Motor neuron (in vitro differentiated cells): ENCODE results near the gene WDR19. TPM values are rescaled to one million over a fixed set of nuclear protein-coding genes. Genes with fewer than 3 reads are reported as not detected.
"Not testable (repeated sequence)": the region's sequence is repeated elsewhere in the genome, so short reads cannot be mapped to it uniquely, and the experiment has no call there.

ENCODE experiments used
- ATAC-seq, 8 experiments: fragments of 200-7000 bp; cut with Tn5 transposase; replicated peaks in 6 of 8; 2 replicates each; pipeline ENCODE4 v1.8.0; 2021; ENCODE audit warnings: mild to moderate bottlenecking in 8 of 8, moderate library complexity in 8 of 8
- H3K27ac ChIP-seq, 2 donors: fragments of 250-450 bp; sonication (Bioruptor Pico); 2 replicates each; pipeline ENCODE4 v1.9.0; 2021; ENCODE audit warnings: antibody characterized with exemption in 2 of 2, mild to moderate bottlenecking in 2 of 2, moderate library complexity in 1 of 2
- H3K4me1 ChIP-seq, 2 donors: fragments of 250-450 bp; sonication (Bioruptor Pico); replicated peaks in 1 of 2; 2 replicates each; pipeline ENCODE4 v1.6.1; 2021; ENCODE audit warnings: antibody characterized with exemption in 2 of 2, mild to moderate bottlenecking in 2 of 2, moderate library complexity in 1 of 2
- H3K4me3 ChIP-seq, 5 donors: fragments of 250-450 bp; sonication (Bioruptor Pico); 2 replicates each; pipeline ENCODE4 v1.9.0; 2021; ENCODE audit warnings: antibody characterized with exemption in 5 of 5, mild to moderate bottlenecking in 5 of 5, moderate library complexity in 4 of 5
- WGBS, 10 experiments: fragments of 450-650 bp; shearing (Covaris generic); methylation state at CpG; one replicate each; pipeline ENCODE4 v1.0.0; 2022; 5-methylcytosine and 5-hydroxymethylcytosine counted together
- in situ Hi-C, 9 experiments: fragments of 400-800 bp; cut with MboI; loops; one replicate each; pipeline ENCODE4 v1.15.0; 2021; ENCODE audit warnings: low sequenced_read_pairs in 9 of 9, low pct_unique_long_range_greater_than_20kb in 2 of 9; ENCODE audit not compliant: unreplicated experiment in 9 of 9
- total RNA-seq, 8 experiments: library from RNA; unstranded; fragments of 300-600 nt; gene quantifications; 2 replicates each; pipeline versions ENCODE4 v1.2.3 to v1.2.4, GENCODE V29; 2022

Gene WDR19
- 10 to 100 TPM; 22.9 to 64.2 (median 33.8) TPM for total RNA-seq

GRCh38 chr4:39181905-39182638, at the start of gene WDR19:
Gene WDR19 (plus strand): TSS chr4:39182529. CDS start chr4:39182558, 29 bp downstream.
- in situ Hi-C loops, result no loop called here
- Histone ChIP-seq H3K27ac (peak within 1 kb of the TSS; percentile 26 to 60), H3K4me1 (peaks cover 0 to 11% of the 10 kb centered on the region in 2 donors), H3K4me3 (peak within 1 kb of the TSS; percentile 52 to 69 (median 59))
- ATAC-seq, result peak; percentile 96 to 98 (median 98)
- 0 to 4% (median 0%) methylated on average over 1 to 30 of the region's 48 CpGs for WGBS, 10 experiments

DNA sequence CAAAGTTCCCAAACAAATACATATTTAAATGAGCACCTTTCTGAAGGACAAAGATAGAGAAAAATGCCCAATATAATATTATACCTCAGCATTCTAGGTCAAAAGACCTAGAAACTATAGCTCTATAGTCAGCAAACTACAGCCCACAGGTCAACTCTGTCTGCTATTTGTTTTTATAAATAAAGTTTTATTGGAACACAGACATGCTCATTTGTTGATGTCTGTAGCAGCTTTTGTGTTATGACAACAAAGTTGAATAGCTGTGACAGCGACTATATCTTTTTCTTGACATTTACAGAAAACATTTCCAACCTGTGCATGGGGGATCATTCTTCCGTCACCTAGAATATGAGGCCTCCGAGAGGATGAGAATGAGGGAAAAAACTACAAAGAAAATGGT, 48.7 kb upstream of the WDR19 start:
- no peak overlapping the region for H3K4me3 ChIP-seq
- 73 to 100% (median 94%) methylated on average over 1 to 3 of the region's 3 CpGs for WGBS, 10 experiments
- peaks cover 14 to 15% of the 10 kb centered on the region in 2 donors for H3K4me1 ChIP-seq
- ATAC-seq, result no peak
- no peak overlapping the region for H3K27ac ChIP-seq
- in situ Hi-C loops, result loop anchor here in 6 of 9 experiments (10.0 to 25.0 kb wide), 4 partner anchors 196 to 246 kb away; no protein-coding TSS in a partner anchor

DNA sequence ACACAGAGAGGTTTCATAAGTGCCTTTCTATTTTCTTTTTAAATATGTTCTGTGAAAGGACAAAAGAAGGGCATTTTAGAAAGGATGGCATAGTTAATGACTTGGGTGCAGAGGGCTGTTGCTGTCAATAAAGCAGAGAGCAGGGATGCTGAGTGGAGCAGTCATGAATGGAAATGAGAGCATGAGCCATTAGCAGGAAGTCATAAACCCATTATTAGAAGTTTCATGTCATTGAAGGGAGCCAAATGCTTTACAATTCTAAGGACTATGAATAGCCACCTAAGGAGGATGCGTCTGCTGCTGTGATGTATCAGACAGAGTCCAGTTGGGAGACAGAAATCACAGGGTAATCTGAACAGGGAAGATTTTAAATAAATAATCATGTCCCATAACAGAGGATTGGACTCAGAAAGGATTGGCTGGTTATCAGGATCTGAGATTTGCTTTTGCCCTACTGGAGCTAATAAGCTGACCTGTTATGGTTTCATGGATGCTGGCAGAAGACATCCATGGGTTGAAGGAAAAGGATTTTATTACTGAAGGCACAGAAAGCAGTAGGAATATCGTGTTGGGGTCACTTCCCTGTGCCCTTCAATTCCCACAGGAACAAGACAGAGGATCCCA, 47.5 kb upstream of the WDR19 start:
- Histone ChIP-seq H3K27ac (peak overlapping the region; percentile 87), H3K4me3 (peak overlapping the region in 3 of 5 donors; percentile 11 to 20 (median 19)), H3K4me1 (peaks cover 14 to 15% of the 10 kb centered on the region in 2 donors)
- in situ Hi-C loops, result loop anchor here in 6 of 9 experiments (10.0 to 25.0 kb wide), 4 partner anchors 197 to 247 kb away; no protein-coding TSS in a partner anchor
- 10 to 33% (median 13%) methylated on average over 1 to 2 of the region's 2 CpGs; no CpG with 5 or more reads in 5 of the 10 experiments for WGBS, 10 experiments
- ATAC-seq, result peak in 7 of 8 experiments; percentile 16 to 82 (median 70)

GRCh38 chr4:39138227-39138626, 44.1 kb upstream of the WDR19 start:
- in situ Hi-C loops, result loop anchor here in 6 of 9 experiments (10.0 to 25.0 kb wide), 4 partner anchors 201 to 251 kb away; no protein-coding TSS in a partner anchor

GRCh38 chr4:39146211-39146610, 36.1 kb upstream of the WDR19 start:
- H3K4me1 ChIP-seq, result peaks cover 2 to 19% of the 10 kb centered on the region in 2 donors
- no peak overlapping the region for H3K4me3 ChIP-seq
- in situ Hi-C loops, result loop anchor here in 4 of 9 experiments (25.0 kb wide), 3 partner anchors 209 to 259 kb away; no protein-coding TSS in a partner anchor
- 20 to 100% (median 80%) methylated on average over 1 of the region's 1 CpG; no CpG with 5 or more reads in 3 of the 10 experiments for WGBS, 10 experiments
- peak in 1 of 8 experiments; percentile 16 for ATAC-seq
- H3K27ac ChIP-seq, result no peak overlapping the region

More at GRCh38 chr4:39138227-39138626, 44.1 kb upstream of the WDR19 start:
- not testable (repeated sequence) for ATAC-seq, H3K27ac ChIP-seq, H3K4me3 ChIP-seq
- 50 to 100% (median 75%) methylated on average over 1 to 3 of the region's 3 CpGs; no CpG with 5 or more reads in 1 of the 10 experiments for WGBS, 10 experiments
- peaks cover 14 to 15% of the 10 kb centered on the region in 2 donors for H3K4me1 ChIP-seq

DNA sequence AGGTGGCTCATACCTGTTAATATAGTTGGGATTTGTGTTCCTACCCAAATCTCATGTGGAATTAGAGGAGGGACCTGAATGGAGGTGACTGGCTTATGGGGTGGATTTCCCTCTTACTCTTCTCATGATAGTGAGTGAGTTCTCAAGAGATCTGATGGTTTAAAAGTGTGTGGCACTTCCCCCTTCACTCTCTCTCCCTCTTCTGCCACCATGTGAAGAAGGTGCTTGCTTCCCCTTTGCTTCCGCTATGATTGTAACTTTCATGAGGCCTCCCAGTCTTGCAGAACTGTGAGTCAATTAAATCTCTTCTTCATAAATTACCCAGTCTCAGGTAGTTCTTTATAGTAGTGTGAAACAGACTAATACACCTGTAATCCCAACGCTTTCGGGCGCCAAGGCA, 28.3 kb upstream of the WDR19 start:
- no peak for ATAC-seq
- in situ Hi-C loops, result no loop called here
- Histone ChIP-seq H3K4me1 (peaks cover 0 to 6% of the 10 kb centered on the region in 2 donors), H3K4me3 (no peak overlapping the region), H3K27ac (no peak overlapping the region)
- 83 to 100% (median 90%) methylated on average over 1 to 3 of the region's 4 CpGs; no CpG with 5 or more reads in 4 of the 10 experiments for WGBS, 10 experiments

GRCh38 chr4:39157520-39157919, 24.8 kb upstream of the WDR19 start:
- in situ Hi-C loops, result no loop called here
- Histone ChIP-seq H3K4me1 (no peaks in the 10 kb centered on the region), H3K27ac (no peak overlapping the region), H3K4me3 (no peak overlapping the region)
- ATAC-seq, result no peak
- 73 to 100% (median 92%) methylated on average over 1 to 2 of the region's 2 CpGs; no CpG with 5 or more reads in 3 of the 10 experiments for WGBS, 10 experiments

GRCh38 chr4:39166177-39166576, 16.2 kb upstream of the WDR19 start:
- no peak overlapping the region for H3K4me3 ChIP-seq
- ATAC-seq, result no peak
- no peak overlapping the region for H3K27ac ChIP-seq
- WGBS, 10 experiments, result 13 to 70% (median 50%) methylated on average over 1 to 3 of the region's 3 CpGs; no CpG with 5 or more reads in 1 of the 10 experiments
- H3K4me1 ChIP-seq, result no peaks in the 10 kb centered on the region
- in situ Hi-C loops, result no loop called here

GRCh38 chr4:39166669-39167068, 15.7 kb upstream of the WDR19 start:
- H3K4me3 ChIP-seq, result no peak overlapping the region
- in situ Hi-C loops, result no loop called here
- H3K27ac ChIP-seq, result no peak overlapping the region
- H3K4me1 ChIP-seq, result no peaks in the 10 kb centered on the region
- WGBS, 10 experiments, result 20 to 100% (median 91%) methylated on average over 1 to 7 of the region's 7 CpGs; no CpG with 5 or more reads in 1 of the 10 experiments
- no peak for ATAC-seq

DNA sequence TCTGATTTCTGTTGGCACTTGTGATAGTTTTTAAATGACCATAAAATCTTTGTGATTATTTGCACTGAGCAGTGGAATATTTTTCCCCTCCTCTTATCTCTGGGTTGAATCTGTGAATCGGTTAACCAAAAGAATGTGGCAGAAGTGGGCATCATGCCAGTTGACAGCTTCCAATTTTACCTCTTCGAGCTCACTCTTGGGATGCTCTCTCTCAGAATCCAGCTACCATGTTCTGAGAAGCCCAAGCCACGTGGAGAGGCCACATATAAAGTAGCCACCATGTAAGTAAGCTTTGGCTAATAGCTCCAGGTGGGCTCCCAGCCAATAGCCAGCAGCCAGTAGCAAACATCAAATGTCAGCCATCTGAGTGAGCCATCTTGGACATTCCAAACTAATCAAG, 12.9 kb upstream of the WDR19 start:
- no peak overlapping the region for H3K4me3 ChIP-seq
- no peaks in the 10 kb centered on the region for H3K4me1 ChIP-seq
- ATAC-seq, result no peak
- 0 to 91% (median 67%) methylated on average over 1 to 3 of the region's 3 CpGs; no CpG with 5 or more reads in 2 of the 10 experiments for WGBS, 10 experiments
- in situ Hi-C loops, result no loop called here
- no peak overlapping the region for H3K27ac ChIP-seq

- no peak overlapping the region for H3K27ac ChIP-seq
- in situ Hi-C loops, result no loop called here
- no peak for ATAC-seq
- WGBS, 10 experiments, result 80 to 100% (median 96%) methylated on average over 3 to 11 of the region's 12 CpGs; no CpG with 5 or more reads in 1 of the 10 experiments
- no peak overlapping the region for H3K4me3 ChIP-seq
- H3K4me1 ChIP-seq, result no peaks in the 10 kb centered on the region
Measured at GRCh38 chr4:39170301-39170700, 12.0 kb upstream of the WDR19 start.

DNA sequence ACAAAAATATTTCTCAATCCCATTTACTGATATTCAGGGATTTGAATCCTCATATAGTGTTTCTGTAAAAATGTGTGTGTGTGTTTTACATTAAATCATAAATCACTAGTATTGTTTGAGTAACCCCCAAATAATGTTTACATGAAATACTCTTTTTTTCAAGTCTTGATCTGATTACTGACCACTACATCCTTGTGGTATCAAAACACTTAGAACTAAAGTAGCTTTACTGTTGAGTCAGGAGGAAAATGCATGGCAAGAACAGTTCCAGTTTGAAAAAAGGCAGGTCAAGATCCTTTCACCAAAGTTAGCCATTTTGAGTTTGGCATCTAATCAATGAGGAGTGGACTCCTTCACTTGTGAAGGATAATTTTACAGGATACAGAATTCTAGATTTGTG, 3.6 kb upstream of the WDR19 start:
- no peak for ATAC-seq

DNA sequence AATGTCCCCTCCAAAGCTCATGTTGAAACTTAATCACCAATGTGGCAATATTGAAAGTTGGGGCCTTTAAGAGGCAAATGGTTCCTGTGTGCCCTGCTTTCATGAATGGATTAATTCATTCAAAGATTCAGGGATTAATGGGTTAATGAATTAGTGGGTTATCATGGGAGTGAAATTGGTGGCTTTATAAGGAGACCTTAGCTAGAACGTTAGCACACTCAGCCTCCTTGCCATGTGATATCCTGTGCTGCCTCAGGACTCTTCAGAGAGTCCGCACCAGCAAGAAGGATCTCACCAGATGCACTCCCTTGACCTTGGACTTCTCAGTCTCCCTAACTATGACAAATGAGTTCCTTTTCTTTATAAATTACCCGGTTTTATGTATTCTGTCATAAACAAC, 2.6 kb upstream of the WDR19 start:
- ATAC-seq, result no peak
- Histone ChIP-seq H3K4me1 (peaks cover 0 to 11% of the 10 kb centered on the region in 2 donors), H3K4me3 (no peak overlapping the region), H3K27ac (no peak overlapping the region)
- in situ Hi-C loops, result no loop called here
- WGBS, 10 experiments, result 0 to 82% (median 67%) methylated on average over 1 to 3 of the region's 3 CpGs; no CpG with 5 or more reads in 1 of the 10 experiments

More for the DNA sequence above, 3.6 kb upstream of the WDR19 start:
- Histone ChIP-seq H3K4me3 (no peak overlapping the region), H3K27ac (no peak overlapping the region), H3K4me1 (peaks cover 0 to 10% of the 10 kb centered on the region in 2 donors)
- in situ Hi-C loops, result no loop called here
